HepG2 (cell line): ENCODE measurements around the gene INO80E. TPM values are rescaled to one million over a fixed set of nuclear protein-coding genes. Genes with fewer than 3 reads are reported as not detected.
A peak's percentile ranks its signal among the peaks of the same experiment; 100 is the strongest.

Experiments used
- ATAC-seq: fragments of 200-7000 bp; cut with Tn5 transposase; 3 replicates; pipeline ENCODE4 v1.9.1; 2020; ENCODE audit warnings: mild to moderate bottlenecking, moderate library complexity
- BruUV-seq: library from RNA; stranded (reverse); fragments of 400-500 nt; replicated peaks from 2 replicates; lab custom pipeline; 2021; lab: Mats Ljungman, UMichigan
- CTCF ChIA-PET: fragments of 300-600 bp; formaldehyde crosslinking; extraction: SDS; loops from one replicate; lab custom pipeline; 2021; ENCODE audit warnings: low total read pairs, inconsistent platforms, low intra/inter-chr PET ratio; lab: Yijun Ruan, JAX
- POLR2A ChIA-PET: fragments of 350-600 bp; sonication (Branson Sonifier 250); formaldehyde crosslinking; loops from one replicate; lab custom pipeline; 2020; ENCODE audit warnings: antibody characterized with exemption, inconsistent platforms; lab: Yijun Ruan, JAX
- DNase-seq: peaks from one replicate; pipeline ENCODE4 v3.0.0-alpha.2; 2015; ENCODE audit warnings: low spot score
- FAIRE-seq: peaks from 3 replicates; lab custom pipeline; 2011; peaks lifted over from hg19 to GRCh38; lab: Jason Lieb, UNC
- H2AFZ ChIP-seq: one replicate; pipeline ENCODE4 v1.6.1; 2011; ENCODE audit warnings: low read length, inconsistent platforms
- H3K27ac ChIP-seq: fragments of 300-600 bp; 3 replicates; pipeline ENCODE4 v1.8.0; 2011; ENCODE audit warnings: mixed run types, mild to moderate bottlenecking, mixed read lengths, low read length, inconsistent platforms; ENCODE audit not compliant: insufficient read depth; ENCODE audit errors: extremely low read length
- H3K27me3 ChIP-seq, 2 experiments: fragments of 200-600 bp in 1 of 2; 2 replicates in 1 of 2; 3 replicates in 1 of 2; pipeline versions ENCODE4 v1.6.0 to v1.8.0; 2011; ENCODE audit warnings: low read length in 2 of 2, mild to moderate bottlenecking in 2 of 2, moderate library complexity in 2 of 2, inconsistent platforms in 1 of 2; ENCODE audit not compliant: insufficient read depth in 2 of 2, control insufficient read depth in 1 of 2
- H3K36me3 ChIP-seq, 2 experiments: fragments of 200-600 bp in 1 of 2; replicated peaks in 1 of 2; 2 replicates in 1 of 2; 3 replicates in 1 of 2; pipeline versions ENCODE4 v1.5.1 to v1.8.0; 2011; ENCODE audit warnings: low read length in 2 of 2, inconsistent platforms in 1 of 2; ENCODE audit not compliant: insufficient read depth in 2 of 2, control insufficient read depth in 1 of 2
- H3K4me1 ChIP-seq: 2 replicates; pipeline ENCODE4 v1.5.1; 2012; ENCODE audit warnings: low read length, inconsistent platforms; ENCODE audit not compliant: insufficient read depth
- H3K4me2 ChIP-seq: 2 replicates; pipeline ENCODE4 v1.6.0; 2011; ENCODE audit warnings: low read depth, low read length, inconsistent platforms
- H3K4me3 ChIP-seq, 3 experiments: fragments of 200-600 bp in 1 of 3; sonication (generic), shearing (Covaris generic) in 1 of 3; replicated peaks in 1 of 3; 2 replicates each; pipeline ENCODE4 v1.5.1; 2011 to 2016; ENCODE audit warnings: low read length in 3 of 3, inconsistent platforms in 2 of 3, low read depth in 2 of 3, mild to moderate bottlenecking in 2 of 3, control low read depth in 1 of 3, mixed read lengths in 1 of 3; ENCODE audit not compliant: insufficient read depth in 1 of 3
- H3K79me2 ChIP-seq: one replicate; pipeline ENCODE4 v1.6.1; 2011; ENCODE audit warnings: low read length, inconsistent platforms; ENCODE audit not compliant: insufficient read depth
- H3K9ac ChIP-seq: 2 replicates; pipeline ENCODE4 v1.6.0; 2011; ENCODE audit warnings: mild to moderate bottlenecking, low read depth, low read length, inconsistent platforms; ENCODE audit not compliant: insufficient read depth
- H3K9me3 ChIP-seq: 2 replicates; pipeline ENCODE4 v1.5.1; 2012; ENCODE audit warnings: mild to moderate bottlenecking, low read length
- H4K20me1 ChIP-seq: 2 replicates; pipeline ENCODE4 v1.6.0; 2011; ENCODE audit warnings: inconsistent platforms, mild to moderate bottlenecking, low read length, moderate library complexity; ENCODE audit not compliant: insufficient read depth
- AGO2 ChIP-seq: fragments of 200-400 bp; formaldehyde crosslinking; optimal IDR thresholded peaks from 2 replicates; pipeline ENCODE3; 2017; ENCODE audit warnings: mild to moderate bottlenecking, low read depth, low read length, moderate library complexity
- AKAP8 ChIP-seq: sonication (generic); formaldehyde crosslinking; IDR thresholded peaks from 2 replicates; pipeline ENCODE4 v1.5.1; 2020; ENCODE audit warnings: mild to moderate bottlenecking, missing genetic modification reagents
- CENPBD1 ChIP-seq: sonication (generic); formaldehyde crosslinking; IDR thresholded peaks from 2 replicates; pipeline ENCODE4 v1.8.0; 2022; ENCODE audit warnings: missing genetic modification reagents, low read depth, mild to moderate bottlenecking, borderline replicate concordance
- GABPA ChIP-seq, 2 experiments: IDR thresholded peaks; 2 replicates each; pipeline ENCODE4 v1.6.1; 2011 to 2016; ENCODE audit warnings: low read depth in 2 of 2, low read length in 1 of 2, missing biosample characterization in 1 of 2, missing genetic modification characterization in 1 of 2
- HNRNPL ChIP-seq: fragments of 200-400 bp; formaldehyde crosslinking; IDR thresholded peaks from 2 replicates; pipeline ENCODE4 v1.6.1; 2017; ENCODE audit warnings: mild to moderate bottlenecking, low read depth, low read length
- MED13 ChIP-seq: sonication (generic); formaldehyde crosslinking; IDR thresholded peaks from 2 replicates; pipeline ENCODE4 v1.5.0; 2020; ENCODE audit warnings: missing genetic modification reagents
- MLX ChIP-seq: IDR thresholded peaks from 2 replicates; pipeline ENCODE4 v1.6.1; 2016
- PHB2 ChIP-seq: fragments of 450-650 bp; IDR thresholded peaks from 2 replicates; pipeline ENCODE4 v1.6.1; 2018; ENCODE audit not compliant: partially characterized antibody
- PHF20 ChIP-seq: sonication (generic); formaldehyde crosslinking; IDR thresholded peaks from 2 replicates; pipeline ENCODE4 v1.5.0; 2020; ENCODE audit warnings: mild to moderate bottlenecking, missing genetic modification reagents
- PITX1 ChIP-seq: sonication (generic); formaldehyde crosslinking; IDR thresholded peaks from 2 replicates; pipeline ENCODE4 v1.5.1; 2020; ENCODE audit warnings: mild to moderate bottlenecking, missing genetic modification reagents
- SNAI1 ChIP-seq: sonication (generic); formaldehyde crosslinking; IDR thresholded peaks from 2 replicates; pipeline ENCODE4 v1.5.0; 2020; ENCODE audit warnings: mild to moderate bottlenecking, missing genetic modification reagents, borderline replicate concordance
- STAG1 ChIP-seq: sonication (generic); formaldehyde crosslinking; IDR thresholded peaks from 2 replicates; pipeline ENCODE4 v1.4.0; 2020; ENCODE audit warnings: missing genetic modification reagents
- ZNF225 ChIP-seq: sonication (generic); formaldehyde crosslinking; IDR thresholded peaks from 2 replicates; pipeline ENCODE4 v1.4.0; 2020; ENCODE audit warnings: mild to moderate bottlenecking, missing genetic modification reagents
- ZNF431 ChIP-seq: sonication (generic); formaldehyde crosslinking; IDR thresholded peaks from 2 replicates; pipeline ENCODE4 v1.9.0; 2022; ENCODE audit warnings: missing genetic modification reagents, low read depth, mild to moderate bottlenecking, borderline replicate concordance
- ZNF558 ChIP-seq: sonication (generic); formaldehyde crosslinking; IDR thresholded peaks from 2 replicates; pipeline ENCODE4 v1.9.0; 2022; ENCODE audit warnings: mild to moderate bottlenecking, missing genetic modification reagents, borderline replicate concordance
- ZNF569 ChIP-seq: sonication (generic); formaldehyde crosslinking; IDR thresholded peaks from 2 replicates; pipeline ENCODE4 v1.5.0; 2020; ENCODE audit warnings: mild to moderate bottlenecking, missing genetic modification reagents, moderate library complexity, borderline replicate concordance
- ZNF570 ChIP-seq: sonication (generic); formaldehyde crosslinking; IDR thresholded peaks from 2 replicates; pipeline ENCODE4 v1.4.0; 2020; ENCODE audit warnings: mild to moderate bottlenecking, missing genetic modification reagents, borderline replicate concordance
- ZNF629 ChIP-seq: sonication (generic); formaldehyde crosslinking; conservative IDR thresholded peaks from 2 replicates; pipeline ENCODE4 v1.5.0; 2020; ENCODE audit warnings: missing genetic modification reagents
- ZNF678 ChIP-seq: sonication (generic); formaldehyde crosslinking; IDR thresholded peaks from 2 replicates; pipeline ENCODE4 v1.4.0; 2020; ENCODE audit warnings: mild to moderate bottlenecking, missing genetic modification reagents
- WGBS: methylation state at CpG from one replicate; pipeline ENCODE4 v1.1.6; 2017; ENCODE audit warnings: low lambda C conversion rate; 5-methylcytosine and 5-hydroxymethylcytosine counted together
- in situ Hi-C: cut with HindIII; loops from 2 replicates; pipeline ENCODE4 v1.10.0; 2017; ENCODE audit warnings: low pct_unique_long_range_greater_than_20kb; ENCODE audit not compliant: extremely low pct_ligation_motif_present
- intact Hi-C: fragments of 100-400 bp; cut with micrococcal nuclease; formaldehyde crosslinking; loops from one replicate; pipeline ENCODE4 v1.10.0; 2022; ENCODE audit not compliant: unreplicated experiment
- polyA plus RNA-seq, 8 experiments: library from polyadenylated mRNA; depleted of rRNA in 3 of 8; stranded (reverse) in 7 of 8; unstranded in 1 of 8; fragments of >200 nt; fragmentation: Illumina TruSeq in 4 of 8; extraction: Trizol in 4 of 8; gene quantifications; 2 replicates each; pipeline versions ENCODE4 v1.2.1 to v1.2.3, GENCODE V29; 2011 to 2016; ENCODE audit warnings: low read depth in 4 of 8, missing spikeins in 1 of 8, mixed read lengths in 1 of 8; ENCODE audit not compliant: insufficient read depth in 1 of 8
- total RNA-seq, 5 experiments: library from RNA; depleted of rRNA; stranded (reverse); fragments of >200 nt; fragmentation: Illumina TruSeq; extraction: Trizol; gene quantifications; 2 replicates each; pipeline ENCODE4 v1.2.3, GENCODE V29; 2016; ENCODE audit warnings: low read depth in 1 of 5
- TF ChIP-seq, protein P1 (sequence below): sonication (generic); formaldehyde crosslinking; IDR thresholded peaks from 2 replicates; pipeline ENCODE4 v1.4.0; 2020; ENCODE audit warnings: mild to moderate bottlenecking, missing genetic modification reagents

Gene INO80E
- total and polyA plus RNA-seq, 2 of the 13 experiments (the other 11 are each of a cell fraction or from before 2014, with no cell fraction given), result 25.8 to 45.6 TPM

- TF ChIP-seq MED13 (CRISPR knock-in tag) (peak; percentile 89; the same call in 1 of the 2 replicates), PHF20 (CRISPR knock-in tag) (peak; percentile 86)
- TF ChIP-seq, all 625 proteins: peak for 433
Observed at GRCh38 chr16:30052671-30053372, 56.8 kb downstream of the INO80E start (continued).

DNA sequence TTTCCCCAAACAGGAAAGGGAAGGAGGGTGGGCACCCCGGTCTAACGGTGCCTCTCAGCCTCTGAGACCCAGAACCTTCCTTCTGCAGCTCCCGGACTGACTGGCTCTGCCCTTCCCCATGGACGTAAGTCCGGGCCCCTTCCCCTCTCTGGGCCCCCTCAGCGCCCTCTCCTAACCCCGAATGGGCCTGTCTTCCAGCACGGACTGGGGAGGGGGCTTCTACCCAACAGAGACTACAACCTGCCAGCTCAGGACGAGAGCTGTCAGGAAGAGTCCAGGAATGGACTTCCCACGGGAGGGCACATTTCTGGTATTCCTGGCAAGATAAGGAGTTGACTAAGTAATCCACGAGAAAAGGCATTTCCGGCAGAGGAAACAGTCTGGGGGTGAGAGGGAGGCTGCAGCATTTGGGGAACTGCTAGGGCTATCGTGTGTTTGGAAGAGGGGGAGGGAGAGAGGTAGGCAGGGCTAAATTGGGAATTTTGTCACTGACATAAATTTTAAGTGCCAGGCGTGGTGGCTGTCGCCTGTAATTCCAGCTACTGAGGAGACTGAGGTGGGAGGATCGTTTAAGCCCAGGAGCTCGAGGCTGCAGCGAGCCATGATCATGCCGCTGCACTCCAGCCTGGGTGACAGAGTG lies 57.5 kb downstream of the INO80E start:
- H3K27ac ChIP-seq, result no peak overlapping the region
- FAIRE-seq (no peak), ATAC-seq (peak; percentile 15), DNase-seq (no peak)
- in situ Hi-C loops (no loop called here), intact Hi-C loops (no loop called here)
- peaks cover 0 to 7% of the 10 kb centered on the region in 2 experiments; a peak in 2 of 5 replicates for H3K27me3 ChIP-seq
- no peak overlapping the region for H2AFZ ChIP-seq
- peak overlapping the region; percentile 51 for H3K9ac ChIP-seq
- H4K20me1 ChIP-seq, result no peaks in the 10 kb centered on the region
- WGBS, result 4% methylated on average over 19 of the region's 19 CpGs
- BruUV-seq, result no TSS peak
- no peaks in the 10 kb centered on the region for H3K79me2 ChIP-seq
- CTCF ChIA-PET, result interaction anchor here (1.2 kb wide), 1 partner anchor 21 kb away, joined by 5 read pairs; no protein-coding TSS in a partner anchor
- no peaks in the 10 kb centered on the region for H3K36me3 ChIP-seq
- H3K4me2 ChIP-seq, result peak overlapping the region; percentile 96
- POLR2A ChIA-PET, result interaction anchor here (1.0 to 5.6 kb wide), 5 partner anchors 11 to 238 kb away, joined by 3 to 66 read pairs (median 4); partner anchors contain the start of genes ALDOA, PAGR1, SEZ6L2 and TBX6
- H3K9me3 ChIP-seq, result no peaks in the 10 kb centered on the region
- H3K4me1 ChIP-seq, result peaks cover 26% of the 10 kb centered on the region
- peak overlapping the region; percentile 63 to 77 (median 75) for H3K4me3 ChIP-seq
- TF ChIP-seq AGO2 (no peak), HNRNPL (no peak), CENPBD1 (CRISPR knock-in tag) (no peak), GABPA (IDR thresholded peaks at IDR 0.05; ENCODE audit: low read depth, low read length) (no peak), GABPA (CRISPR knock-in tag; IDR thresholded peaks at IDR 0.05; ENCODE audit: low read depth) (no peak), SNAI1 (CRISPR knock-in tag) (0 out of 2 replicates have a peak, but pooled peaks have one; percentile 59), ZNF678 (no peak), ZNF569 (CRISPR knock-in tag) (no peak), ZNF558 (CRISPR knock-in tag) (no peak), ZNF431 (CRISPR knock-in tag) (no peak), PITX1 (CRISPR knock-in tag) (0 out of 2 replicates have a peak, but pooled peaks have one; percentile 24), MLX (CRISPR knock-in tag) (no peak), PHB2 (no peak), STAG1 (no peak), ZNF225 (CRISPR knock-in tag) (no peak), AKAP8 (no peak), ZNF570 (CRISPR knock-in tag) (no peak), ZNF629 (no peak)
- TF ChIP-seq, protein P1, sequence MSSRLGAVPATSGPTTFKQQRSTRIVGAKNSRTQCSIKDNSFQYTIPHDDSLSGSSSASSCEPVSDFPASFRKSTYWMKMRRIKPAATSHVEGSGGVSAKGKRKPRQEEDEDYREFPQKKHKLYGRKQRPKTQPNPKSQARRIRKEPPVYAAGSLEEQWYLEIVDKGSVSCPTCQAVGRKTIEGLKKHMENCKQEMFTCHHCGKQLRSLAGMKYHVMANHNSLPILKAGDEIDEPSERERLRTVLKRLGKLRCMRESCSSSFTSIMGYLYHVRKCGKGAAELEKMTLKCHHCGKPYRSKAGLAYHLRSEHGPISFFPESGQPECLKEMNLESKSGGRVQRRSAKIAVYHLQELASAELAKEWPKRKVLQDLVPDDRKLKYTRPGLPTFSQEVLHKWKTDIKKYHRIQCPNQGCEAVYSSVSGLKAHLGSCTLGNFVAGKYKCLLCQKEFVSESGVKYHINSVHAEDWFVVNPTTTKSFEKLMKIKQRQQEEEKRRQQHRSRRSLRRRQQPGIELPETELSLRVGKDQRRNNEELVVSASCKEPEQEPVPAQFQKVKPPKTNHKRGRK (CRISPR knock-in tag), result no peak
